Hematopoietic multipotent progenitor cell (in vitro differentiated cells): ENCODE results near the gene C22orf39. TPM values are rescaled to one million over a fixed set of nuclear protein-coding genes. Genes with fewer than 3 reads are reported as not detected.

Experiments used
- DNase-seq, 3 donors: peaks; one replicate each; pipeline ENCODE4 v3.0.0-alpha.2; 2011 to 2015; ENCODE audit warnings: low read depth in 2 of 3, low spot score in 2 of 3
- total RNA-seq: library from RNA; depleted of rRNA; stranded (reverse); fragments of >200 nt; gene quantifications from one replicate; pipeline ENCODE4 v1.2.3, GENCODE V29; 2012

C22orf39 gene, protein sequence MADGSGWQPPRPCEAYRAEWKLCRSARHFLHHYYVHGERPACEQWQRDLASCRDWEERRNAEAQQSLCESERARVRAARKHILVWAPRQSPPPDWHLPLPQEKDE
- 58.7 TPM for total RNA-seq

DNA sequence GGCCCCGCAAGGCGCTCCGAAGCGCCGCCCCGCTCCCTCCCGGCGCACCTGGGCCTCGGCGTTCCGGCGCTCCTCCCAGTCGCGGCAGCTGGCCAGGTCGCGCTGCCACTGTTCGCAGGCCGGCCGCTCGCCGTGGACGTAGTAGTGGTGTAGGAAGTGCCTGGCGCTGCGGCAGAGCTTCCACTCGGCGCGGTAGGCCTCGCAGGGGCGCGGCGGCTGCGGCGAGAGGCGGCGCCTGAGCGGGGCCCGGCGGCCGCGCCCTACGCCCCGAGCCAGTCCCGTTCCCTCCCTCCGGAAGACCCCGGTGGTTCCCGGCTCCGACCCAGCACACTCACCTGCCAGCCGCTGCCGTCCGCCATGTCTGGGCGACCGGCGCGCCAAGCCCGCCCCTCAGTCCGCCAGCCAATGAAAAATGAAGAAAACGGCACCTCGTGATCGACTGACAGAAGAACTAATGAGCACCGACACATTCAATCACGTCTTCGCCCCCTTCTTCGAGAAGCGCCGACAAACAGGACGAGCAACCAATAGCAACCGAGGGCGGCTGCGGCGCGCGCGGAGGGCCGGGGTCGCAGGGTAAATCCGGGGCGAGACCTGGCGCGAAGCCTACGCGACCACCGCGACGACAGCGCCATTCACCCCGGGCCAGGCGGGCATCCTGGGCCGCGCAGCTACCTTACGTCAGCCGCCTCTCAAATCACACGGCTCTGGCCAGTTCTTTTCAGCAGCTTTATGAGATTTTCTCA is at the start of gene C22orf39:
C22orf39 (minus strand) TSS at position 382 of the 746 bp plus-strand sequence; CDS start at position 359, 23 bp downstream.
- DNase-seq: peak; percentile 71 to 94 (median 89)

GRCh38 chr22:19497245-19497644 is 49.7 kb upstream of the C22orf39 start:
- peak in 2 of 3 donors; percentile 40 to 68 for DNase-seq

DNA sequence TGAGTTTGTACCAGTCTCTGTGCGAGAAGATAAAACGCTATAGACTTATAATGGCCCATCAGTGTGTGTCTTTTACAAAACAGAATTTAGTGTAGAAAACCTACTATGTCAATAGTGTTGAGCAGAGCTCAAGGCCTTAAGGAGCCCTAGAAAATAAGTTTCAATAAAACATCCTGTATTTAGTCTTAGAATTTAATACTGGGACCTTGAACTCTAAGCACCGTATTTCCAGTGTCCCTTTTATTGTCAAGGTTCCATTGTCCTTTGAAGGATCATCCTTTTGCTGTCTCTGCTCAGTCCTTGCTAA is 48.8 kb upstream of the C22orf39 start:
- DNase-seq: no peak

DNA sequence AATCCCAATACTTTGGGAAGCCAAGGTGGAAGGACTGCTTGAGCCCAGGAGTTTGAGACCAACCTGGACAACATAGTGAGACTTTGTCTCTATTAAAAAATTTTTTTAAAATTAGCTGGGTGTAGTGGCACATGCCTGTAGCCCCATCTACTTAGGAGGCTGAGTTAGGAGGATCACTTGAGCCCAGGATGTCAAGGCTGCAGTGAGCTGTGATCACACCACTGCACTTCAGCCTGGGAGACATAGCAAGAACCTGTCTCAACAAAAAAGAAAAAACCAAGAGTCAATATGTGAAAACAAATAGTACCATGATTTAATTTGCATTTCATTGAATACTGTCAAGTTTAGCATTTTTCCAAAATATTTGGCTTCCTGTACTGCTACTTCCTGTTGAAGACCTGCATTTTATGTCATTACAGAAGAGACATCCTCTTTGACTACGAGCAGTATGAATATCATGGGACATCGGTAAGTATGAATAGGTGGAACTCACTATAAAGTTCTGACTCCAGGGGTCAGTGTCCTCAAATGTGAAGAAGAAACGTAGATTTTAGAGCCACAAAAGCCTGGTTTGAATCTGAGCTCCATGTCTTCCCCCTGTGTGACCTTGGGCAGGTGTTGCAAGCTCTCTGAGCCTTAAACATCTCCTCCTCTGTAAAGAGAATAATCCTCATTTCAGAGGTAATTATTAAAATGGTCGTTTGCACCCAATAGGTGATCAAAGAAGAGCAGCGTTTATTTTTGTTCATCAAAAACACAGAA is 48.2 kb upstream of the C22orf39 start:
- DNase-seq: peak in 2 of 3 donors; percentile 66 to 86

- no peak for DNase-seq
These were observed 47.2 kb upstream of the C22orf39 start for GRCh38 chr22:19494676-19495173.

DNA sequence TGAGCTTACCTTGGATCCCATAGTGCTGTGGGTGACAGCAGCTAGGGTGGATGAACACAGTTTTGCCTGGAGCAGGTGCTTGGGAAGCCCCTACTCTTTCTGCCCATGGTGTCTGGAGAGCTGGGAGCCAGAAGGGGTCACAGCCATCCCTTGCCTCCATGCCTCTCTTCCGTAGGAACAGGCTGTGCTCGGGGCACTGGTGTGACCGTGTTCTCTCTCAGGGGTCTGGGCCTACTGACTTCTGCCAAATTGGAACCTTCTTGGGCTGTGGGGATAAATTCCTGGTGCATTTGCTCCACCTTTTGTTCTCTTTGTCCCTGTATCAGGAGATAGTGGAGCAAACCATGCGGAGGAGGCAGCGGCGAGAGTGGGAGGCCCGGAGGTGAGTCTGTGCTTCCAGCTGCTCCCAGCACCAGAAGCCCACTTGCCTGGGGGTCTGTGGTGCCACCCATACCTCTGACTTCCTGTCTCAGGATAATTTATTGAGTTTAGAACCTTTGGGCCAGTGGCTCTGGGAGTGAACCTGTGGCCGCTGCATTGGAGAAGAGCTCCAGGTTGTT is 46.6 kb upstream of the C22orf39 start:
- no peak for DNase-seq

DNA sequence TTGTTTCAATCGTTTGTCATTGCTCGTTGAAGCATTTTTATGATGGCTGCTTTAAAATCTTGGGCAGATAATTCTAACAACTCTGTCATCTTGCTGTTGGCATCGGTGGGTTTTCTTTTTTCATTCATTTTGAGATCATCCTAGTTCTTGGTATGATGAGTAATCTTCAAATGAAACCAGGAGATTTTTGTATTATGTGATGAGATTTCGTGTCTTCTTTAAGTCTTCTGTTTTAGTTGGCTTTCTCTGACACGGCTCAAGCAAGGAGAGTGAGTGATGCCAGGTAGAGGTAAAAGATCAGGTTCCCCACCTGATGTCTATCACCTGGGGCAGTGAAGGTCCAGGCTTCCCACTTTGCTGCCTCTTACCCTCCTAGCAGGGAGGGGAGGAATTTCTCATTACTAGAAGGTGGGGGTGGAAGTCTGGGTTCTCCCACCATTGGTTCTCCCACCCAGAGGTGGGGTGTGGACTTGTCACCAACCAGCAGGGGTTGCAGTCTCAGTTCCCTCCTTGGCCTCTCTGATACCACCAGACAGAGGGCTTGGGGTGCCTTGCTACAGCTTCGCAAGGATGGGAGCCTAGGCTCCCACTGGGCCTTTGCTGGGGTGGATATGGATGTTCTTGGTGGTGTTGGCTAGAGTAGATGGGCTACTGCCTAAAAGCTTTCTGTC is 45.1 kb upstream of the C22orf39 start:
- DNase-seq: no peak

- no peak for DNase-seq
These were observed 43.2 kb upstream of the C22orf39 start for GRCh38 chr22:19490628-19491230.

GRCh38 chr22:19488884-19489843 is 41.7 kb upstream of the C22orf39 start:
- peak in 1 of 3 donors; percentile 64 for DNase-seq

GRCh38 chr22:19488285-19488684 is 40.8 kb upstream of the C22orf39 start:
- DNase-seq: no peak

GRCh38 chr22:19483481-19484244 is 36.2 kb upstream of the C22orf39 start:
- no peak for DNase-seq

DNA sequence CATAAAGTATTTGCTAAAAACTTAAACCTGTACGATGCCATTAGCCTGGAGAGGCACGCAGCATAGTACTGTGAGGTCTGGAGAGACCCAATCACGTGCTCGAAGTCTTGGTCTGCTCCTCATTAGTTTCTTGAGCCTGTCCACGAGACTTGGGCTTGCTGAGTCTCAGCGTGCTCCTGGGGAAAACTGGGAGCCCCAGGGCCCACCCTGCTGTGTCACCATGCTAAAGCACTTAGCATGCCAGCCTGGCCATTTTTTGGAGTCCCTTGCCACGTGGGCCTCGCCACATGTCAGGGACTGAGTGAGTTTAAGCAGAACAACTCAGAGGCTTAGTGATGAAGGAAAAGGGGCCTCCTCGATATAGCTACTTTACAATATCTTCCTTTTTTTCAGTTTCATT is 34.8 kb upstream of the C22orf39 start:
- DNase-seq: no peak

GRCh38 chr22:19480789-19481188 is 33.3 kb upstream of the C22orf39 start:
- no peak for DNase-seq

DNA sequence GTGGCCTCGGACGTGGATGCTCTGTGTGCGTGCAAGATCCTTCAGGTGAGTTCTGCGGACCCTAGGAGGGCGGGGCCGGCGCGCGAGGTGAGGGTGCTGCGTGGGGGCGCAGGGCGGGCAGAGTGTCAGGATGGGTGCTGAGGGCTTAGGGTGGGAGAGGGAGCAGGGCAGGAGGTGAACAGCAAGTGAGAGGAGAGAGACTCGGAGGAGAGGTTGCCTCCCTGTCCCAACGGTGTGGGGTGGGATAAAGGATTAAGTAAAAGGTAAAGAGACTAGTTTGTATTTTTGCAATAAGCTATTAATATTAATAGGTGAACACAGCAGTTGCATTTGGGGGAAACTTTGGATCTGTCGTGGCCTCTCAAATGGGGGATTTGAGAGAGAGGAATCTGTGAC is 32.7 kb upstream of the C22orf39 start:
- no peak for DNase-seq

DNA sequence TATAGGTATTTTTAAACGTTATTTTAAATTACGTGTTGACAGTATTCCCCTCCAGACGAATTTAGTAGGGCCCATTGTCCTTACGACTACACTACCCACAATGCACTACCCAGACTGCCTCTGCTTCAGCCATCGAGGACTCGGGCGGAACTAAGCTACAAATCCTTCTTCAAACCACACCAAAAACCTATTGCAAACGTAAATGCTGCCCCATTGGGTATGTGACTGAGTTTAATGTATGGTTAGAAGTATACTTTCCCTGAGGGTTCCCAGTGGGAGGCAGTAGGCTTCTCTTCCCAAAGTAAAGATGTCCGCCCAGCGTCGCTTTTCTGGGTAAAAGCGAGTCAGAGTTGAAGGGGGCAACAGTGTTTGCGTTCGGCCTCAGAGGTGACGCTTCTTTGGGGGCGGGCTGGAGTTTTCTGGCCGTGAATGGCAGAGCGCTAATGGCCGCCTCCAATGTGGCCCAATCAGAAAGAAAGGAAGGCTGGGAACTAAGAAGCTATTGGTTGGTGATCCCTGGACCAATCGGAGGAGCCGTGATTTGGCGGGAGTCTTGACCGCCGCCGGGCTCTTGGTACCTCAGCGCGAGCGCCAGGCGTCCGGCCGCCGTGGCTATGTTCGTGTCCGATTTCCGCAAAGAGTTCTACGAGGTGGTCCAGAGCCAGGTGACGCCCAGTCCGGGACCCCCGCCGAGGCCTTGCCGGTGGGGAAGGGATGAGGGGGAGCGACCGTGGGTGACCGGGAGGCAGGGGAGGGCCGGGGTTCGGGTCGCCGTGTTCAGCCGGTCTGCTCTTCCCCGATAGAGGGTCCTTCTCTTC is 32.1 kb upstream of the C22orf39 start, which contains the start of gene CDC45:
CDC45 (plus strand) TSS at position 566 of the 818 bp plus-strand sequence; CDS start at position 615, 49 bp downstream.
- DNase-seq: peak; percentile 84 to 99 (median 98)

- DNase-seq: no peak
These were observed 31.4 kb upstream of the C22orf39 start, which contains the start of gene UFD1 for GRCh38 chr22:19478901-19479354. Gene UFD1 (minus strand): TSS chr22:19479193. CDS start chr22:19479085, 108 bp downstream.
